Kidney (tissue), 14 donors: ENCODE results near the gene SLC18A2. TPM values are rescaled to one million over a fixed set of nuclear protein-coding genes. Genes with fewer than 3 reads are reported as not detected.
"Not testable (repeated sequence)": the region's sequence is repeated elsewhere in the genome, so short reads cannot be mapped to it uniquely, and the experiment has no call there.

Experiments used
- DNase-seq, 5 donors: peaks; one replicate each; pipeline ENCODE4 v3.0.0-alpha.2; 2013 to 2020
- FAIRE-seq: peaks from 2 replicates; lab custom pipeline; 2012; peaks lifted over from hg19 to GRCh38; lab: Jason Lieb, UNC
- H3K27ac ChIP-seq, 2 donors: one replicate each; pipeline ENCODE4 v1.7.0; 2013; ENCODE audit warnings: low read depth in 2 of 2, low read length in 2 of 2, inconsistent platforms in 1 of 2
- H3K27me3 ChIP-seq: one replicate; pipeline ENCODE4 v1.7.1; 2013; ENCODE audit warnings: low read length, inconsistent platforms; ENCODE audit not compliant: control insufficient read depth, insufficient read depth
- H3K36me3 ChIP-seq, 3 donors: one replicate each; pipeline versions ENCODE4 v1.7.0 to v1.7.1; 2013; ENCODE audit warnings: low read length in 3 of 3, control low read depth in 1 of 3, inconsistent platforms in 1 of 3; ENCODE audit not compliant: insufficient read depth in 3 of 3, control insufficient read depth in 2 of 3
- H3K4me1 ChIP-seq, 3 donors: one replicate each; pipeline versions ENCODE4 v1.7.0 to v1.7.1; 2013; ENCODE audit warnings: low read length in 3 of 3, inconsistent platforms in 1 of 3, low read depth in 1 of 3; ENCODE audit not compliant: control insufficient read depth in 2 of 3, insufficient read depth in 2 of 3
- H3K4me3 ChIP-seq, 3 donors: one replicate each; pipeline versions ENCODE4 v1.7.0 to v1.8.1; 2013; ENCODE audit warnings: low read length in 3 of 3, control low read depth in 1 of 3, inconsistent platforms in 1 of 3
- H3K9ac ChIP-seq, 3 donors: one replicate each; pipeline versions ENCODE4 v1.7.0 to v1.7.1; 2013; ENCODE audit warnings: low read length in 3 of 3, control low read depth in 1 of 3, inconsistent platforms in 1 of 3
- H3K9me3 ChIP-seq, 3 donors: one replicate each; pipeline versions ENCODE4 v1.7.0 to v1.7.1; 2013; ENCODE audit warnings: low read length in 3 of 3, control low read depth in 1 of 3, inconsistent platforms in 1 of 3; ENCODE audit not compliant: control insufficient read depth in 2 of 3, insufficient read depth in 1 of 3
- CTCF ChIP-seq: IDR thresholded peaks from 3 replicates; pipeline ENCODE4 v1.5.1; 2012; ENCODE audit warnings: mild to moderate bottlenecking, moderate library complexity, borderline replicate concordance; ENCODE audit not compliant: insufficient read depth; ENCODE audit errors: extremely low read depth
- intact Hi-C: fragments of 100-400 bp; cut with DNase I; formaldehyde crosslinking; loops from one replicate; pipeline ENCODE4 v1.11.1; 2022
- polyA plus RNA-seq: library from polyadenylated mRNA; stranded (reverse); fragments of 350-450 nt; fragmentation: Illumina TruSeq; extraction: RNeasy Lipid Tissue Mini Kit (QIAGEN cat#74804); gene quantifications from one replicate; pipeline ENCODE4 v1.2.3, GENCODE V29; 2014; ENCODE audit warnings: low read depth, low replicate concordance; ENCODE audit not compliant: insufficient read depth
- total RNA-seq: library from RNA; stranded (reverse); fragmentation: NEBNext Ultra II Directional; extraction: Animal tissue kit (Norgen Biotek cat#: 25700); gene quantifications from one replicate; pipeline ENCODE4 v1.2.1, GENCODE V29; 2021
- donor health status: control.
- donor health status: control.
- donor health status: control.
- donor health status: control.
- donor health status: control.
- donor health status: DM: yes; HTN: yes; CAD: no.
- donor health status: Normal renal cell carcinoma (clear cell type).

Gene SLC18A2
- total and polyA plus RNA-seq, 2 donors from 2014 or later: 0.15 to 4.6 TPM

- DNase-seq (no peak), FAIRE-seq (no peak)
- no peak overlapping the region for H3K4me3 ChIP-seq
These were observed 59.8 kb downstream of the SLC18A2 start for GRCh38 chr10:117300671-117301070.

DNA sequence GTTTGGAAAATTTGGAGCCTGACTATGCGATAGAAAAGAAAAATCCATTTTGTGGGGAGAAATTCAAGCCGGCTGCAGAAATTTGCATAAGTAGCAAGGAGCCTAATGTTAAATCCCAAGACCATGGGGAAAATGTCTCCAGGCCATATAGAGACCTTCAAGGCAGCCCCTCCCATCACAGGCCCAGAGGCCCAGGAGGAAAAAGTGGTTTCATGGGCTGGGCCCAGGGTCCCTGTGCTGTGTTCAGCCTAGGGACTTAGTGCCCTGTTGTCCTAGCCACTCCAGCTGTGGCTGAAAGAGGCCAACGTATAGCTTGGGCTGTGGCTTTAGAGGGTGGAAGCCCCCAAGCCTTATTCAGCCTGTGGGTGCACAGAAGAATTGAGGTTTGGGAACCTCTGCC lies 62.5 kb downstream of the SLC18A2 start:
- DNase-seq, H3K4me1 ChIP-seq, FAIRE-seq: not testable (repeated sequence)

More at GRCh38 chr10:117300671-117301070, 59.8 kb downstream of the SLC18A2 start:
- no peak overlapping the region for H3K9ac ChIP-seq
- H3K27me3 ChIP-seq: no peaks in the 10 kb centered on the region
- intact Hi-C loops: no loop called here
- no peaks in the 10 kb centered on the region for H3K4me1 ChIP-seq
- H3K9me3 ChIP-seq: no peaks in the 10 kb centered on the region
- H3K36me3 ChIP-seq: no peaks in the 10 kb centered on the region
- no peak for TF ChIP-seq CTCF
- H3K27ac ChIP-seq: no peak overlapping the region

GRCh38 chr10:117306674-117307073 lies 65.8 kb downstream of the SLC18A2 start:
- Histone ChIP-seq H3K27me3 (no peaks in the 10 kb centered on the region), H3K36me3 (no peaks in the 10 kb centered on the region), H3K27ac (no peak overlapping the region), H3K4me1 (no peaks in the 10 kb centered on the region), H3K9me3 (no peaks in the 10 kb centered on the region), H3K4me3 (no peak overlapping the region), H3K9ac (no peak overlapping the region)
- no peak for TF ChIP-seq CTCF
- DNase-seq (no peak), FAIRE-seq (peak; percentile 75)
- intact Hi-C loops: no loop called here

More for the DNA sequence above, 62.5 kb downstream of the SLC18A2 start:
- H3K27ac ChIP-seq, H3K27me3 ChIP-seq, H3K4me3 ChIP-seq, H3K36me3 ChIP-seq, H3K9ac ChIP-seq, H3K9me3 ChIP-seq, intact Hi-C loops: not testable (repeated sequence)

DNA sequence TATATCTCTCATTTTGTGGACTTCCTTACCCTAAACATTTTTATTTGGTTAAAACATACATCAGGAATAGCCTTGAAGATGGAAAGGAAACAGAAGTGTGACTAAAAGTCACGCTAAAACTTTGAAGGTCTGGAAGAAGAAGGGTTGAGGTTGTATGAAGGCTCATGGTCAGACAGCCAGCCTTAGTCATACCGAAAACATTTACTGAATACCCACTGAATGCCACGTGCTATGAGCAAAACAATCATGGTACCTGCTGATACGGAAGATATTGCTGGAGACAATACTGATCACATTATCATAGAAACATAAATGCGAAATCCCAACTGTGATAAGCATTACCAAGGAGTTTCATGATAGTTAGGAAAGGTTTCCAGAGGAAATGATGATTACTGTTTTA lies 70.3 kb downstream of the SLC18A2 start:
- FAIRE-seq (no peak), DNase-seq (no peak)
- Histone ChIP-seq H3K4me3 (no peak overlapping the region), H3K9ac (no peak overlapping the region), H3K27me3 (no peaks in the 10 kb centered on the region), H3K36me3 (no peaks in the 10 kb centered on the region), H3K27ac (no peak overlapping the region), H3K9me3 (no peaks in the 10 kb centered on the region), H3K4me1 (no peaks in the 10 kb centered on the region)
- no peak for TF ChIP-seq CTCF
- intact Hi-C loops: no loop called here
